WERI-Rb-1 (cell line): ENCODE results near the gene GNB1L.
A peak's percentile ranks its signal among the peaks of the same experiment; 100 is the strongest.

Source experiments
- DNase-seq: peaks from one replicate; pipeline ENCODE4 v3.0.0-alpha.2; 2020
- H3K27ac ChIP-seq: fragments of 250-450 bp; sonication (Bioruptor Pico); 2 replicates; pipeline ENCODE4 v1.5.1; 2020; ENCODE audit warnings: mild to moderate bottlenecking, moderate library complexity
- H3K27me3 ChIP-seq: fragments of 250-450 bp; sonication (Bioruptor Pico); 2 replicates; pipeline ENCODE4 v1.5.1; 2021; ENCODE audit warnings: mild to moderate bottlenecking, low read depth, moderate library complexity; ENCODE audit not compliant: insufficient read depth, severe bottlenecking
- H3K36me3 ChIP-seq: fragments of 250-450 bp; sonication (Bioruptor Pico); 2 replicates; pipeline ENCODE4 v1.5.1; 2020; ENCODE audit warnings: mild to moderate bottlenecking, moderate library complexity
- H3K4me3 ChIP-seq: 2 replicates; pipeline ENCODE4 v1.5.1; 2011; ENCODE audit warnings: low read depth, mild to moderate bottlenecking, control low read depth, low read length
- H3K9me3 ChIP-seq: fragments of 250-450 bp; sonication (Bioruptor Pico); 2 replicates; pipeline ENCODE4 v1.5.1; 2021; ENCODE audit warnings: mild to moderate bottlenecking, moderate library complexity; ENCODE audit not compliant: severe bottlenecking
- CTCF ChIP-seq: IDR thresholded peaks from 2 replicates; pipeline ENCODE4 v1.5.1; 2011; ENCODE audit warnings: low read depth, mild to moderate bottlenecking, control low read depth, inconsistent platforms, low read length

The GNB1L gene

GRCh38 chr22:19868773-19869471 lies 14.2 kb upstream of the GNB1L start:
- Histone ChIP-seq H3K36me3 (no peaks in the 10 kb centered on the region), H3K27ac (peak overlapping the region; percentile 78), H3K4me3 (no peak overlapping the region), H3K9me3 (no peaks in the 10 kb centered on the region), H3K27me3 (no peaks in the 10 kb centered on the region)
- DNase-seq, result peak; percentile 8
- TF ChIP-seq CTCF, result no peak

GRCh38 chr22:19868333-19868732 lies 13.7 kb upstream of the GNB1L start:
- no peak overlapping the region for H3K4me3 ChIP-seq
- DNase-seq, result no peak
- no peaks in the 10 kb centered on the region for H3K9me3 ChIP-seq
- no peak for TF ChIP-seq CTCF
- H3K27ac ChIP-seq, result no peak overlapping the region
- no peaks in the 10 kb centered on the region for H3K36me3 ChIP-seq
- no peaks in the 10 kb centered on the region for H3K27me3 ChIP-seq

DNA sequence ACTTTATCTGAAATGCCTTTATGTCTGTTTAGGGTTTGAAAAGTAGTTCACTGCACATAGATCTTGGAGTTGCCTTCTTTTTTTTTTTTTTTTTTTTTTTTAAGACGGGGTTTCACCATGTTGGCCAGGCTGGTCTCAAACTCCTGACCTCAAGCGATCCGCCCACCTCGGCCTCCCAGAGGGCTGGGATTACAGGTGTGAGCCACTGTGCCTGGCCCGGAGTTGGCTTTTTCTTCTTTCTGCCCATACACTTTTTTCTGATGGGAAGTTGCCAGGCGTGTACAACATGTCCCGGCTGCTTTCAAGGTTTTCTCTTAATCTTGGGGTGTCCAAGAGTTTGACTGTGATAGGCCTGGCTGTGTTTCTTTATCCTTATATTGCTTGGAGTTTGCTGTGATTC lies 12.9 kb upstream of the GNB1L start:
- no peak for DNase-seq
- Histone ChIP-seq H3K27me3 (no peaks in the 10 kb centered on the region), H3K4me3 (no peak overlapping the region), H3K36me3 (no peaks in the 10 kb centered on the region), H3K9me3 (no peaks in the 10 kb centered on the region), H3K27ac (no peak overlapping the region)
- TF ChIP-seq CTCF, result no peak

DNA sequence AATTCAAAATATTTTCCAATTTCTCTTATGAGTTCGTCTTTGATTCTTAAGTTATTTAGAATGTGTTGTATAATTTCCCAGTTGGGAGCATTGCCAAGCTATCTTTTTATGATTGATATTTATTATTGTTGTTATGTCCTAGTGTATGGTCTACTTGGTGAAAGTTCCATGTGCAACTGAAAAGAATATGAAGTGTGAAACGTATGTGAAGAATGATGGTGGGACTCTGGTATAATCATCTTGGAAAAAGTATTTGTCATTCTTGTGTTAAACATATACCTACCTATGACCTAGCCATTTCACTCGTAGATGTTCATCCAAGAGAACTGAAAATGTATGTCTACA lies 12.0 kb upstream of the GNB1L start:
- DNase-seq, result no peak
- H3K4me3 ChIP-seq, result no peak overlapping the region
- H3K36me3 ChIP-seq, result no peaks in the 10 kb centered on the region
- no peak for TF ChIP-seq CTCF
- H3K27me3 ChIP-seq, result no peaks in the 10 kb centered on the region
- no peaks in the 10 kb centered on the region for H3K9me3 ChIP-seq
- H3K27ac ChIP-seq, result no peak overlapping the region

- Histone ChIP-seq H3K27me3 (no peaks in the 10 kb centered on the region), H3K9me3 (no peaks in the 10 kb centered on the region), H3K4me3 (no peak overlapping the region), H3K27ac (no peak overlapping the region), H3K36me3 (no peaks in the 10 kb centered on the region)
- TF ChIP-seq CTCF, result no peak
- DNase-seq, result no peak
Observed at GRCh38 chr22:19865141-19865829, 10.6 kb upstream of the GNB1L start.
